Activated naive CD4-positive, alpha-beta T cell treated with anti-CD3 and anti-CD28 coated beads, Interleukin-2, amount 10 ng/mL, durations not matched to agents 5 hours and 36 hours (primary cell): ENCODE measurements around the gene LILRA2. TPM values are rescaled to one million over a fixed set of nuclear protein-coding genes. Genes with fewer than 3 reads are reported as not detected.

Source experiments
- total RNA-seq, 2 experiments: library from RNA; stranded (reverse); gene quantifications; one replicate each; pipeline ENCODE4 v1.2.3, GENCODE V29; 2021

Gene LILRA2
- under 1 TPM; 0.23 to 0.48 TPM for total RNA-seq

DNA sequence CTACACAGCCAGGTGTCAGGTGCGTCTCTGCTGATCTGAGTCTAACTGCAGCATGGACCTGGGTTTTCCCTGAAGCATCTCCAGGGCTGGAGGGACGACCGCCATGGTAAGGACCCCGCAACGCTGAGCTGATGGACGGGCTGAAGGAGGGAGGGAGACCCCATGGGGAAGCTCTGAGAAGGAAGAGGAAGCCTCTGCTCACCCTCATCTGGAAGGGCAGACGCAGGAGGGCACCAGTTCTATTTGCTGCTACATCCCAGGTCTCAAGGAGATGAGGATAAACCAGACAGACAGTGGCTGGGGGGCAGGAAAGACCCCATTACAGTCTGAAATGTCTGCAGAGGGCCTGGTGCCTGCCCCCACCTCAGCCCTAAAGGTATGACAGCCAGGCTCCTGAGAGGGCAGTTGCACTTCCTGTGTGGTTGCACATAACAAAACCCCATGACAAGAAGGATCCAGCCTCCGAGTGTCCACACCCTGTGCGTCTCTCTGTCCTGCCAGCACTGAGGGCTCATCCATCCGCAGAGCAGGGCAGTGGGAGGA, at the start of gene LILRA2:
Gene LILRA2, plus strand, starts transcription at position 461 of the 543 bp plus-strand sequence. CDS start 89 bp downstream, outside the sequence.

DNA sequence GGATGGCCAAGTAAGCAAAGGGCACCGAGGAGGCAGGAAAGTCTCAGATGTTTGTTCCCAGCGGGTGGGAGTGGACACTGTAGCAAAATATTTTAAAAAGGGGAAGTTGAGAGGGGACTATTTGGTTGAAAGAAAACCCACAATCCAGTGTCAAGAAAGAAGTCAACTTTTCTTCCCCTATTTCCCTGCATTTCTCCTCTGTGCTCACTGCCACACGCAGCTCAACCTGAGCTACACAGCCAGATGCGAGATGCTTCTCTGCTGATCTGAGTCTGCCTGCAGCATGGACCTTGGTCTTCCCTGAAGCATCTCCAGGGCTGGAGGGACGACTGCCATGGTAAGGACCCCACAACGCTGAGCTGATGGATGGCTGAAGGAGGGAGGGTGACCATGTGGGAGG, 19.9 kb downstream of the LILRA2 start, which contains the start of gene LILRA1:
Gene LILRA1, plus strand, starts transcription at position 188 of the 400 bp plus-strand sequence. CDS start 613 bp downstream, outside the sequence.

DNA sequence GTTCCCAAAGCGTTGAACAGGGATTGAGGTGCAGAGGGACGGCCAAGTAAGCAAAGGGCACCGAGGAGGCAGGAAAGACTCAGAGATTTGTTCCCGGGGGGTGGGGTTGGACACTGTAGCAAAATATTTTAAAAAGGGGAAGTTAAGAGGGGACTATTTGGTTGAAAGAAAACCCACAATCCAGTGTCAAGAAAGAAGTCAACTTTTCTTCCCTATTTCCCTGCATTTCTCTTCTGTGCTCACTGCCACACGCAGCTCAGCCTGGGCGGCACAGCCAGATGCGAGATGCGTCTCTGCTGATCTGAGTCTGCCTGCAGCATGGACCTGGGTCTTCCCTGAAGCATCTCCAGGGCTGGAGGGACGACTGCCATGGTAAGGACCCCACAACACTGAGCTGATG, 56.7 kb downstream of the LILRA2 start, which contains the start of gene LILRB1:
Gene LILRB1, plus strand, starts transcription at position 223 of the 400 bp plus-strand sequence. CDS start 590 bp downstream, outside the sequence.

Other genes starting within 250 kb of the LILRA2 start
- gene LILRA4, start 234.6 kb upstream of the LILRA2 start, total RNA-seq, result not detected
- gene LAIR1, start 208.9 kb upstream of the LILRA2 start, total RNA-seq, result 100 to 1,000 TPM in 1 of 2 experiments, 10 to 100 TPM in 1; 99.2 to 100 TPM
- gene TTYH1, start 158.3 kb upstream of the LILRA2 start, total RNA-seq, result under 1 TPM; 0.58 to 0.91 TPM
- gene LENG8, start 124.6 kb upstream of the LILRA2 start, total RNA-seq, result 100 to 1,000 TPM; 239 to 275 TPM
- gene LENG9, start 110.0 kb upstream of the LILRA2 start, total RNA-seq, result 1 to 10 TPM; 6.3 to 7.4 TPM
- gene CDC42EP5, start 100.5 kb upstream of the LILRA2 start, total RNA-seq, result not detected
- gene LAIR2, start 71.0 kb upstream of the LILRA2 start, total RNA-seq, result 1 to 10 TPM; 3.6 to 3.7 TPM
- not detected for gene LILRA1, start 19.8 kb downstream of the LILRA2 start, total RNA-seq
- under 1 TPM; 0.10 to 0.48 TPM for gene LILRB1, start 56.7 kb downstream of the LILRA2 start, total RNA-seq
- gene LILRB4, start 89.2 kb downstream of the LILRA2 start, total RNA-seq, result not detected
- not detected for gene KIR3DL3, start 150.7 kb downstream of the LILRA2 start, total RNA-seq
- gene KIR2DL3, start 164.7 kb downstream of the LILRA2 start, total RNA-seq, result under 1 TPM; 0.34 to 0.38 TPM
- not detected for gene KIR2DL1, start 196.0 kb downstream of the LILRA2 start, total RNA-seq
- gene KIR2DL4, start 229.8 kb downstream of the LILRA2 start, total RNA-seq, result not detected
- gene KIR3DL1, start 242.7 kb downstream of the LILRA2 start, total RNA-seq, result under 1 TPM; 0.12 to 0.23 TPM